Ascending aorta (tissue), 2 donors: ENCODE data around the gene PA2G4. TPM values are rescaled to one million over a fixed set of nuclear protein-coding genes. Genes with fewer than 3 reads are reported as not detected.
A peak's percentile ranks its signal among the peaks of the same experiment; 100 is the strongest.

Source experiments
- DNase-seq, 2 donors: peaks; one replicate each; pipeline ENCODE4 v3.0.0-alpha.2; 2019; ENCODE audit warnings: low spot score in 2 of 2
- H3K27ac ChIP-seq, 2 donors: fragments of 200-600 bp; sonication (generic); one replicate each; pipeline ENCODE4 v1.5.1; 2016 to 2017; ENCODE audit warnings: mild to moderate bottlenecking in 1 of 2
- H3K27me3 ChIP-seq: fragments of 200-600 bp; sonication (generic); one replicate; pipeline ENCODE4 v1.5.1; 2017
- H3K36me3 ChIP-seq, 2 donors: fragments of 200-600 bp; sonication (generic); one replicate each; pipeline ENCODE4 v1.5.1; 2016
- H3K4me1 ChIP-seq, 2 donors: fragments of 200-600 bp; sonication (generic); one replicate each; pipeline ENCODE4 v1.5.1; 2016 to 2017; ENCODE audit warnings: mild to moderate bottlenecking in 1 of 2
- H3K4me3 ChIP-seq, 2 donors: fragments of 200-600 bp; sonication (generic); one replicate each; pipeline ENCODE4 v1.5.1; 2016 to 2017; ENCODE audit warnings: mild to moderate bottlenecking in 1 of 2
- H3K9me3 ChIP-seq, 2 donors: fragments of 200-600 bp; sonication (generic); one replicate each; pipeline ENCODE4 v1.5.1; 2016
- intact Hi-C: fragments of 100-400 bp; cut with DNase I; formaldehyde crosslinking; loops from one replicate; pipeline ENCODE4 v1.15.1; 2023
- total RNA-seq: library from RNA; depleted of rRNA; stranded (reverse); fragments of >200 nt; gene quantifications from one replicate; pipeline ENCODE4 v1.1.0, GENCODE V29; 2016
- TF ChIP-seq, protein P1 (sequence below), 3 experiments: fragments of 200-600 bp in 2 of 3; fragments of 450-650 bp in 1 of 3; sonication (generic) in 2 of 3; IDR thresholded peaks; one replicate each; pipeline ENCODE4 v1.5.1; 2016 to 2019; ENCODE audit warnings: antibody characterized with exemption in 3 of 3, mild to moderate bottlenecking in 1 of 3, moderate library complexity in 1 of 3

Gene PA2G4
- total RNA-seq, 1 donor from 2014 or later: 101 TPM

DNA sequence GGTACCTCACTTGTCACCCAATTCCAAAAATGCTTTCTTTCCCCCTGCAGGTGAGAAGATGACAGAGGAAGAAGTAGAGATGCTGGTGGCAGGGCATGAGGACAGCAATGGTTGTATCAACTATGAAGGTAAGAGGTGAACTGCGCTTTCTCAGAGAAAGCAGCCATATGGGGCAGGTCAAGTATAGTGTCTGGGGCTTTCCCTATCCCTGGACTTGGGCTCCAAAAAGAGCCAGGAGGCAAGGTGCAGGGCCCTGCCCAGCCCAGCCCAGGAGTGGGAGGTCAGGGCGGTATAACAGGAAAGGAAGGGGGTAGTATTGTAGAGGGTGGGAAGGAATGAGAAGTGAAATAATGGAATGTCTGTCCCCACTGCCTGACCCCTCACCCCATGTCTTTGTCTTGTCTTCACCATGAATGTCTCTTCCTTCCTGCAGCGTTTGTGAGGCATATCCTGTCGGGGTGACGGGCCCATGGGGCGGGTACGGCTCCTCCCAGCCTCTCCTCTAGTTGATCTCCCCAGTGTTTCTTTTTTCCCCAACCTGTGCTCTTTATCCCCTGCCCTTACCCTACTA, 55.9 kb downstream of the PA2G4 start:
- Histone ChIP-seq H3K9me3 (no peaks in the 10 kb centered on the region), H3K4me3 (peak overlapping the region; percentile 83 to 96), H3K4me1 (peaks cover 10 to 40% of the 10 kb centered on the region in 2 donors), H3K36me3 (peaks cover 57 to 59% of the 10 kb centered on the region in 2 donors), H3K27ac (peak overlapping the region; percentile 91 to 94), H3K27me3 (no peaks in the 10 kb centered on the region)
- DNase-seq: no peak
- intact Hi-C loops: no loop called here
- TF ChIP-seq, protein P1, sequence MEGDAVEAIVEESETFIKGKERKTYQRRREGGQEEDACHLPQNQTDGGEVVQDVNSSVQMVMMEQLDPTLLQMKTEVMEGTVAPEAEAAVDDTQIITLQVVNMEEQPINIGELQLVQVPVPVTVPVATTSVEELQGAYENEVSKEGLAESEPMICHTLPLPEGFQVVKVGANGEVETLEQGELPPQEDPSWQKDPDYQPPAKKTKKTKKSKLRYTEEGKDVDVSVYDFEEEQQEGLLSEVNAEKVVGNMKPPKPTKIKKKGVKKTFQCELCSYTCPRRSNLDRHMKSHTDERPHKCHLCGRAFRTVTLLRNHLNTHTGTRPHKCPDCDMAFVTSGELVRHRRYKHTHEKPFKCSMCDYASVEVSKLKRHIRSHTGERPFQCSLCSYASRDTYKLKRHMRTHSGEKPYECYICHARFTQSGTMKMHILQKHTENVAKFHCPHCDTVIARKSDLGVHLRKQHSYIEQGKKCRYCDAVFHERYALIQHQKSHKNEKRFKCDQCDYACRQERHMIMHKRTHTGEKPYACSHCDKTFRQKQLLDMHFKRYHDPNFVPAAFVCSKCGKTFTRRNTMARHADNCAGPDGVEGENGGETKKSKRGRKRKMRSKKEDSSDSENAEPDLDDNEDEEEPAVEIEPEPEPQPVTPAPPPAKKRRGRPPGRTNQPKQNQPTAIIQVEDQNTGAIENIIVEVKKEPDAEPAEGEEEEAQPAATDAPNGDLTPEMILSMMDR (IDR thresholded peaks at IDR 0.05): no peak

DNA sequence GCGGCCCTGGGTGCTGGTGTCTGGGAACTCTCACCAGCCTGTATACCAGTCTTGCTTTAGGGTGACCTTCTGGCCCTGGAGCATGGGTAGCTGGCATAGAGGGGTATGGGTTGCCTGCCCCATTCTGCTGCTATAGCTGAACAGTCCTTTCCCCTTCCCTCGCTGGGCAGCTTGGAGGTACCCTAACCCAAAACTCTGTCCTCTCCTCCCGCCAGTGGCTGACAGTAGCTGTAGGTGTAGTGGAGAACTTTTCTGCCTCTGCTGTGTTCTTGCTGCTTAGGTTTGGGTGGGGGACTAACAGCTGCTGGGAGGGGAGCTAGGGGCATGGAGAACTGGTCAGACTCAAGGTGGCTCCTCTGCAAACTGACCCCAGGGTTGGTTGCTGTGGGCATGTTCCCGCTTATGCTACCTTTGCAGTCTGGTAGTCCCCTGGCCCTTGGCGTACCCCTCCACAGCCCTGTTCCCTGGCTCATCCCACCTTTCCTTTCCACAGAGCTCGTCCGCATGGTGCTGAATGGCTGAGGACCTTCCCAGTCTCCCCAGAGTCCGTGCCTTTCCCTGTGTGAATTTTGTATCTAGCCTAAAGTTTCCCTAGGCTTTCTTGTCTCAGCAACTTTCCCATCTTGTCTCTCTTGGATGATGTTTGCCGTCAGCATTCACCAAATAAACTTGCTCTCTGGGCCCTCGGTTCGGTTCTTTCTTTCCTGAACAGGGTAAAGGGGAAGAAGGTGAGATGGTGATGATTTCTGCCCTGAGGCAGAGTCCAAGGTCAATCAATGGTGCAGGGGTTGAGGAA, 56.7 kb downstream of the PA2G4 start:
- Histone ChIP-seq H3K4me1 (peaks cover 10 to 40% of the 10 kb centered on the region in 2 donors), H3K36me3 (peaks cover 64 to 67% of the 10 kb centered on the region in 2 donors), H3K27ac (peak overlapping the region; percentile 91 to 94), H3K27me3 (no peaks in the 10 kb centered on the region), H3K4me3 (peak overlapping the region; percentile 83 to 96), H3K9me3 (no peaks in the 10 kb centered on the region)
- intact Hi-C loops: no loop called here
- DNase-seq: no peak
- TF ChIP-seq, protein P1 (IDR thresholded peaks at IDR 0.05): no peak

DNA sequence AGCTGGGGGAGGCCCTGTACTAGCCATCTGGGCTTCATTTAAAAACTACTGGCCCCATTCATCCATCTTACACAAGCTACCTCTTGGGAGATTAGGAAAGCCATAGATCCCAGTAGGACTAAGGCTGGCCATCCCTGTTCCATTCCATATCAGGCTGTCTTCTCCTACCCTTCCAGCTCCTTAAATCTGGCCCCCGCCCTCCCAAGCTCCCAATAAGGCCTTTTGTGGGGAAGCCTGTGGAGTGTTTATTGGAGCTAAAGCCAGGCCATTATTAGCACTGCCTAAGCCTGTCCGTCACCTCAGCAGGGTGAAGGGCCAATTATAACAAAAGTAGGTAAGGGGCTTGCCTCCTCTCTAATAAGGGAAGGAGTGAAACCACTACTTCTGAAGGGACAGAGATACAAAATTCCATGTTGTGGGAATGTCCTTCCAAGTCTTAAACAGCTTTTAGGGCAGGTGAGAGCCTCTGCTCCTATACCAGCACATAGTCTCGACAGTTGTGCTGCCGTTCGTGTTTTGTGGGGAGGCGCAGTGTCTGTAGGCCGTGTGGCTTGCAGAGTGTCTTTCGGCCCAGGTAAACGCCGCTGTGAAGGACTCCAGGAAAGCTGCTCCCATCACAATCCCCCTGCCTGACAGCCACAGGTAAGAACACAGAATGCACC, 57.5 kb downstream of the PA2G4 start:
- Histone ChIP-seq H3K4me3 (peak overlapping the region; percentile 83 to 96), H3K9me3 (no peaks in the 10 kb centered on the region), H3K27ac (peak overlapping the region; percentile 91 to 94), H3K4me1 (peaks cover 10 to 35% of the 10 kb centered on the region in 2 donors), H3K36me3 (peaks cover 71 to 75% of the 10 kb centered on the region in 2 donors), H3K27me3 (no peaks in the 10 kb centered on the region)
- TF ChIP-seq, protein P1 (IDR thresholded peaks at IDR 0.05): no peak
- DNase-seq: no peak
- intact Hi-C loops: no loop called here

DNA sequence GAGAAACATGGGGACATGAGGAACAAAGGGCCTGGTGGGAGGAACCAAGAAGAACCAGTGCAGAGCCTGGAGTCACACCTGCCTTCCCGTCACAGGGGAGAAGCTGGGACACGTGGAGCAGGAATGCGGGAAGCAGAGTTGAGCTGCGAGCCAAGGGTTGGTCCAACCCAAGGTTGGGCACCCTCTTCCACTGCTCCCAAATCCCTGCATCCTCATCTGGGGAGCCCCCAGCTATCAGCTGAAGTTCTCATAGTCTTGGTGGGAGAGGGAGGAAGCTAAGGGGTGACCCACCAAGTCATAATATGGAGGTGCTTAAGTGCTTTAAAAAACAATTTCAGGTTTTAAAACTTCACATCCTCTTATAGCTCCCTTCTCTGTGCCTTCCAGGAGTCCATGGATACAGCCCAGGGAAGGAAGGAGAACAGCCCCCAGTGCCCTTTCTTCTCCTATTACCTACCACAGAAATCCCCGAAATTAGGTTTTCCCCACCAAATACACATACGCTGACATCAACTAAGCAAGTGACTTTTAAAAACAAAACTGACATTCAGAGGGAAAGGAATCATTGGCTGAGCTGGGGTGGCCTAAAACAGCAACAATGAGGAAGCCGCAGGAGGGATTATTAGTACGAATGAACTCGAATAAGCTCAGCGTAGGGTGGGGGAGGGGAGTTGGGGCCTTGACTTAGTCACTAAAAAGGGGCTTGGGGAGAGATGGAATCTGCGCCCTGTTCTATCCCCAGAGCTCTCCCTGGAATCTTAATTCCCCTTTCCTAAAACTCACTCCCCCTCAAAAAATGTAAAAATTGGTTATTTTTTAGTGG, 58.3 kb downstream of the PA2G4 start:
- TF ChIP-seq, protein P1 (IDR thresholded peaks at IDR 0.05): no peak
- Histone ChIP-seq H3K9me3 (no peaks in the 10 kb centered on the region), H3K27me3 (no peaks in the 10 kb centered on the region), H3K27ac (peak overlapping the region in 1 of 2 donors; percentile 91), H3K4me1 (peaks cover 10 to 29% of the 10 kb centered on the region in 2 donors), H3K36me3 (peaks cover 78 to 83% of the 10 kb centered on the region in 2 donors), H3K4me3 (peak overlapping the region in 1 of 2 donors; percentile 83)
- intact Hi-C loops: no loop called here
- no peak for DNase-seq

Other genes with a start within 250 kb of the PA2G4 start
- 83.7 TPM for gene PYM1, start 176.7 kb upstream of the PA2G4 start, total RNA-seq
- gene DGKA, start 173.4 kb upstream of the PA2G4 start, total RNA-seq: 48.6 TPM
- not detected for gene PMEL, start 138.5 kb upstream of the PA2G4 start, total RNA-seq
- gene CDK2, start 137.7 kb upstream of the PA2G4 start, total RNA-seq: 24.5 TPM
- gene RAB5B, start 130.5 kb upstream of the PA2G4 start, total RNA-seq: 48.0 TPM
- 5.4 TPM for gene SUOX, start 107.3 kb upstream of the PA2G4 start, total RNA-seq
- gene IKZF4, start 83.5 kb upstream of the PA2G4 start, total RNA-seq: 1.6 TPM
- 877 TPM for gene RPS26, start 62.6 kb upstream of the PA2G4 start, total RNA-seq
- 3.2 TPM for gene ERBB3, start 24.4 kb upstream of the PA2G4 start, total RNA-seq
- 1,819 TPM for gene RPL41, start 12.1 kb downstream of the PA2G4 start, total RNA-seq
- gene ZC3H10, start 13.7 kb downstream of the PA2G4 start, total RNA-seq: 11.1 TPM
- 119 TPM for gene ESYT1, start 23.7 kb downstream of the PA2G4 start, total RNA-seq
- gene MYL6B, start 48.0 kb downstream of the PA2G4 start, total RNA-seq: 53.6 TPM
- 1,476 TPM for gene MYL6, start 53.8 kb downstream of the PA2G4 start, total RNA-seq
- gene SMARCC2, start 84.9 kb downstream of the PA2G4 start, total RNA-seq: 53.9 TPM
- gene RNF41, start 117.4 kb downstream of the PA2G4 start, total RNA-seq: 50.3 TPM
- 2.8 TPM for gene NABP2, start 119.8 kb downstream of the PA2G4 start, total RNA-seq
- gene SLC39A5, start 125.5 kb downstream of the PA2G4 start, total RNA-seq: not detected
- gene ANKRD52, start 153.8 kb downstream of the PA2G4 start, total RNA-seq: 17.5 TPM
- 4.8 TPM for gene COQ10A, start 162.4 kb downstream of the PA2G4 start, total RNA-seq
- gene CS, start 195.8 kb downstream of the PA2G4 start, total RNA-seq: 55.2 TPM
- gene CNPY2, start 211.4 kb downstream of the PA2G4 start, total RNA-seq: 34.6 TPM
- gene PAN2, start 229.4 kb downstream of the PA2G4 start, total RNA-seq: 45.3 TPM
- gene IL23A, start 234.3 kb downstream of the PA2G4 start, total RNA-seq: not detected